C4-2B (cell line): ENCODE data around the gene TAX1BP3.

ENCODE experiments used
- CTCF ChIP-seq: fragments of 450-650 bp; conservative IDR thresholded peaks from 2 replicates; pipeline ENCODE4 v1.5.1; 2017; ENCODE audit warnings: mild to moderate bottlenecking
- ZFX ChIP-seq: fragments of 450-650 bp; IDR thresholded peaks from 2 replicates; pipeline ENCODE4 v1.6.1; 2017

DNA sequence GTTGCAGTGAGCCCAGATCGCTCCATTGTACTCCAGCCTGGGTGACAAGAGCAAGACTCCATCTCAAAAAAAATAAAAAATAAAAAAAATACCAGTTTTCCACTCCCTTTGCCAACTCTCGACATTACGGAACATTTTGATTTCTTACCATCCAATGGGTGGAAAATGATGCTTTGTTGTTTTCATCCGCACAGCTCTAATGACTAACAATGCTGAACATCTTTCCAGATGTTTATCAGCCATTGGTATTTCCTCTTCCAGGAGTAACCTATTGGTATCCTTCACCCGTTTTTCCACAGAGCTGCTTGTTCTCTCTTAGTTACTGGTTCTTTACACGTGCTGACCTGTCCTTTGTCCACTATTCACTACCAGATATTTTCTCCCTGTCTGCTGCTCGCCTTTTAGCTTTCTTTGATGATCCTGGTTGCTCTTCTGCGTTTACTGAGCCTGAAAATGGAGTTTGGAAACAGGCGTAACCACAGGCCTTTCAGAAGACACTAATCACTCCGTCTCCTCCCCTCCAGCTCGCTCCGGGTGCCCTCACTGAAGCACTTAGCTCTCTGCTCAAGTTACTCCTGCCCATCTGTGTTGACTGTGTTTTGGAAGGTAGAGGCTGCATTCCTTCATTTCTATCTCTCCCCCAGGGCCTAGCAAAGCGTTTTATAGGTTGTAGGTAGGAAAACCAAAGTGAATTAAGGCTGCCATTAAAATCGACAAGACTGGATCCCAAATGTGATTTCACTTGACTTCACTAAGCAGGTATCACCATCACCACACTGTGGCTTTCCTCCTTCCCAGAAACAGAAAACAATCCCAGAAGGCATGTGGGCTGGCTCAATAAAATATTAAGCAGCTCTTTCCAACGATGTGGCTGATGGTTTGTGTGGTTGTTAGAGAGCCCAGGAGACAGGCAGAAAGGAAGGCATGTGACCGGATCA lies 41.3 kb downstream of the TAX1BP3 start:
- TF ChIP-seq CTCF (no peak), ZFX (no peak)
